SU-DHL-6 (cell line): ENCODE data around the gene OR5V1.
"Not testable (repeated sequence)": the region's sequence is repeated elsewhere in the genome, so short reads cannot be mapped to it uniquely, and the experiment has no call there.

Experiments
- H2AFZ ChIP-seq: fragments of 200-600 bp; sonication (generic); 2 replicates; pipeline ENCODE4 v1.6.1; 2014; ENCODE audit warnings: low read depth, mild to moderate bottlenecking, moderate library complexity, mixed read lengths, antibody characterized with exemption, low read length; ENCODE audit not compliant: severe bottlenecking
- H3F3A ChIP-seq: fragments of 200-600 bp; shearing (Covaris generic); 2 replicates; pipeline ENCODE4 v1.6.0; 2016; ENCODE audit warnings: antibody characterized with exemption, mild to moderate bottlenecking; ENCODE audit not compliant: insufficient read depth
- H3K27ac ChIP-seq: fragments of 200-600 bp; sonication (generic); 2 replicates; pipeline ENCODE4 v1.5.1; 2016; ENCODE audit warnings: low read depth, mild to moderate bottlenecking, low read length, moderate library complexity, mixed read lengths
- H3K27me3 ChIP-seq: fragments of 200-600 bp; sonication (generic), shearing (Covaris generic); 2 replicates; pipeline ENCODE4 v1.6.0; 2014; ENCODE audit warnings: mild to moderate bottlenecking, low read length
- H3K36me3 ChIP-seq: fragments of 200-600 bp; sonication (generic); 2 replicates; pipeline ENCODE4 v1.6.1; 2014; ENCODE audit warnings: mild to moderate bottlenecking, low read length, mixed read lengths
- H3K4me2 ChIP-seq: fragments of 300-600, 200-600 bp; shearing (Covaris generic), sonication (generic); 2 replicates; pipeline ENCODE4 v1.6.0; 2014; ENCODE audit warnings: low read length, low read depth, mild to moderate bottlenecking; ENCODE audit not compliant: poor library complexity, severe bottlenecking
- H3K4me3 ChIP-seq: fragments of 200-600 bp; sonication (generic); 2 replicates; pipeline ENCODE4 v1.5.1; 2014; ENCODE audit warnings: antibody characterized with exemption, low read length, mild to moderate bottlenecking, mixed read lengths; ENCODE audit not compliant: insufficient read depth, poor library complexity, severe bottlenecking
- H3K79me2 ChIP-seq: fragments of 200-600 bp; sonication (generic); 2 replicates; pipeline ENCODE4 v1.6.1; 2014; ENCODE audit warnings: mild to moderate bottlenecking, low read length, moderate library complexity; ENCODE audit not compliant: insufficient read depth
- H3K9ac ChIP-seq: fragments of 200-600 bp; sonication (generic); 2 replicates; pipeline ENCODE4 v1.7.0; 2014; ENCODE audit warnings: mild to moderate bottlenecking, low read length
- H3K9me2 ChIP-seq: fragments of 200-600 bp; sonication (generic); replicated peaks from 2 replicates; pipeline ENCODE4 v1.6.1; 2014; ENCODE audit warnings: low read length; ENCODE audit not compliant: insufficient read depth
- H3K9me3 ChIP-seq: fragments of 200-600 bp; sonication (generic); 2 replicates; pipeline ENCODE4 v1.6.1; 2014; ENCODE audit warnings: low read length, mixed read lengths; ENCODE audit not compliant: insufficient read depth
- H4K20me1 ChIP-seq: fragments of 200-600 bp; sonication (generic); 2 replicates; pipeline ENCODE4 v1.6.1; 2014; ENCODE audit warnings: low read depth, mild to moderate bottlenecking, antibody characterized with exemption, low read length, moderate library complexity, mixed read lengths
- CTCF ChIP-seq: fragments of 200-600 bp; sonication (generic); IDR thresholded peaks from one replicate; pipeline ENCODE4 v1.5.1; 2017; ENCODE audit warnings: antibody characterized with exemption, mild to moderate bottlenecking, low read length, moderate library complexity; ENCODE audit not compliant: insufficient read depth, poor library complexity, severe bottlenecking
- EZH2phosphoT487 ChIP-seq: fragments of 200-600 bp; sonication (generic), shearing (Covaris generic); conservative IDR thresholded peaks from 2 replicates; pipeline ENCODE4 v1.6.1; 2018; ENCODE audit warnings: mild to moderate bottlenecking, antibody characterized with exemption, low read length, moderate library complexity, mixed read lengths

The OR5V1 gene

DNA sequence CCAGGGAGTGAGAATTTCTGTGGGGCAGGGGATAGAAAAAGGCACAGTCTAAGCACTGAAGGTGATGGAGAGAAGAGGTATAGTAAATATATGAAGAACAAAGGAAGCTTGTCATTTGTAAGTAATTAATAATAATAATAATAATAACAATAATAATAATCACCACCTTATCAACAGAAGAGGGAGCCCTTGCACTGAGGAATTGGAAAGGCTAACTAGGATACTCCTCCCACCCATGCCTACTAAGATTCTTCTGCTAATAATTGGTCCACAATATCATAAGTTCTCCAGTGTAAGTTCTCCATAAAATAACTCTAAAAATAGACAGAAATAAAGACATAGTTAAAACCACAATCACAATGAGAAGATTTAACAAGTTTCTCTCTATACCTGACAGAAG lies 7.3 kb upstream of the OR5V1 start:
- Histone ChIP-seq H3K4me3 (no peak overlapping the region), H3F3A (no peaks in the 10 kb centered on the region), H3K9ac (no peak overlapping the region), H3K27me3 (no peaks in the 10 kb centered on the region), H3K9me3 (no peaks in the 10 kb centered on the region), H3K4me2 (no peak overlapping the region), H3K9me2 (no peaks in the 10 kb centered on the region), H3K79me2 (no peaks in the 10 kb centered on the region), H3K27ac (no peak overlapping the region), H4K20me1 (no peaks in the 10 kb centered on the region), H2AFZ (no peak overlapping the region), H3K36me3 (no peaks in the 10 kb centered on the region)
- TF ChIP-seq EZH2phosphoT487 (no peak), CTCF (no peak)

- no peak for TF ChIP-seq CTCF
- no peak for TF ChIP-seq EZH2phosphoT487
- no peaks in the 10 kb centered on the region for H3K36me3 ChIP-seq
- H3F3A ChIP-seq = no peaks in the 10 kb centered on the region
- no peaks in the 10 kb centered on the region for H4K20me1 ChIP-seq
- H3K27ac ChIP-seq = no peak within 1 kb of the TSS
- H3K27me3 ChIP-seq = no peaks in the 10 kb centered on the region
- no peaks in the 10 kb centered on the region for H3K79me2 ChIP-seq
- no peaks in the 10 kb centered on the region for H3K9me2 ChIP-seq
- no peak within 1 kb of the TSS for H3K4me3 ChIP-seq
- no peaks in the 10 kb centered on the region for H3K9me3 ChIP-seq
- H2AFZ ChIP-seq = no peak within 1 kb of the TSS
- H3K4me2 ChIP-seq = no peak within 1 kb of the TSS
- H3K9ac ChIP-seq = no peak within 1 kb of the TSS
Observed at GRCh38 chr6:29375191-29375590, 6.5 kb upstream of the OR5V1 start, which contains the start of gene OR12D3. Gene OR12D3, minus strand, starts transcription at chr6:29375291. Its CDS starts 4 bp downstream, at chr6:29375287.

GRCh38 chr6:29355603-29356002 lies 13.1 kb downstream of the OR5V1 start:
- no peaks in the 10 kb centered on the region for H3K27me3 ChIP-seq
- no peak overlapping the region for H3K9ac ChIP-seq
- no peaks in the 10 kb centered on the region for H3K9me3 ChIP-seq
- no peak for TF ChIP-seq EZH2phosphoT487
- TF ChIP-seq CTCF = no peak
- H3K79me2 ChIP-seq = no peaks in the 10 kb centered on the region
- no peak overlapping the region for H3K27ac ChIP-seq
- no peaks in the 10 kb centered on the region for H4K20me1 ChIP-seq
- H3K9me2 ChIP-seq = no peaks in the 10 kb centered on the region
- H2AFZ ChIP-seq = no peak overlapping the region
- no peak overlapping the region for H3K4me3 ChIP-seq
- no peaks in the 10 kb centered on the region for H3K36me3 ChIP-seq
- no peaks in the 10 kb centered on the region for H3F3A ChIP-seq
- no peak overlapping the region for H3K4me2 ChIP-seq

GRCh38 chr6:29354980-29355379 lies 13.7 kb downstream of the OR5V1 start:
- Histone ChIP-seq H3K4me2 (no peak overlapping the region), H3K9me3 (no peaks in the 10 kb centered on the region), H3K4me3 (no peak overlapping the region), H3K9ac (no peak overlapping the region), H3K79me2 (no peaks in the 10 kb centered on the region), H4K20me1 (no peaks in the 10 kb centered on the region), H3K36me3 (no peaks in the 10 kb centered on the region), H3K27ac (no peak overlapping the region), H3F3A (no peaks in the 10 kb centered on the region), H3K27me3 (no peaks in the 10 kb centered on the region), H3K9me2 (no peaks in the 10 kb centered on the region), H2AFZ (no peak overlapping the region)
- no peak for TF ChIP-seq CTCF
- TF ChIP-seq EZH2phosphoT487 = no peak

DNA sequence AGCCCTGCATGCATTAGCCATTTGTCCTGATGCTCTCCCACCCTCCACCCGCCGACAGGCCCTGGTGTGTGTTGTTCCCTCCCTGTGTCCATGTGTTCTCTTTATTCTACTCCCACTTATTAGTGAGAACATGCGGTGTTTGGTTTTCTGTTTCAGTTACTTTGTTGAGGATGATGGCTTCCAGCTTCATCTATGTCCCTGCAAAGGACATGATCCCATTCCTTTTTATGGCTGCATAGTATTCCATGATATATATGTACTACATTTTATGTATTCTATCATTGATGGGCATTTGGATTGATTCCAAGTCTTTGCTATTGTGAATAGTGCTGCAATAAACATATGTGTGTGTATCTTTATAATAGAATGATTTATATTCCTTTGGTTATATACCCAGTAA lies 19.3 kb downstream of the OR5V1 start:
- not testable (repeated sequence) for H3K27ac ChIP-seq, H3K4me2 ChIP-seq

More for the DNA sequence above, 19.3 kb downstream of the OR5V1 start:
- H3F3A ChIP-seq, H3K9ac ChIP-seq, H2AFZ ChIP-seq, H3K4me3 ChIP-seq, H3K79me2 ChIP-seq, H3K36me3 ChIP-seq, H3K9me3 ChIP-seq, H4K20me1 ChIP-seq, H3K27me3 ChIP-seq, H3K9me2 ChIP-seq: not testable (repeated sequence)
